Type B pancreatic cell (in vitro differentiated cells): ENCODE results near the gene PPIB. TPM values are rescaled to one million over a fixed set of nuclear protein-coding genes. Genes with fewer than 3 reads are reported as not detected.

ENCODE experiments used
- DNase-seq: peaks from one replicate; pipeline ENCODE4 v3.0.0; 2021; ENCODE audit warnings: mixed read lengths; ENCODE audit not compliant: unreplicated experiment; ENCODE audit errors: extremely low spot score
- H3K27ac Mint-ChIP-seq: 2 replicates; pipeline ENCODE4 v1.8.0; 2021; ENCODE audit warnings: mild to moderate bottlenecking, mixed read lengths
- H3K27me3 Mint-ChIP-seq: 2 replicates; pipeline ENCODE4 v1.8.0; 2021; ENCODE audit warnings: mixed read lengths
- H3K36me3 Mint-ChIP-seq: 2 replicates; pipeline ENCODE4 v1.8.0; 2021; ENCODE audit warnings: mixed read lengths
- H3K4me1 Mint-ChIP-seq: one replicate; pipeline ENCODE4 v1.8.0; 2021; ENCODE audit warnings: mixed read lengths; ENCODE audit not compliant: unreplicated experiment
- H3K4me3 Mint-ChIP-seq: 2 replicates; pipeline ENCODE4 v1.8.0; 2021; ENCODE audit warnings: mild to moderate bottlenecking, mixed read lengths
- H3K9me3 Mint-ChIP-seq: 2 replicates; pipeline ENCODE4 v1.8.0; 2021; ENCODE audit warnings: mixed read lengths
- total RNA-seq: library from RNA; stranded (reverse); gene quantifications from 2 replicates; pipeline ENCODE4 v1.2.1, GENCODE V29; 2021; ENCODE audit warnings: low replicate concordance
- TF ChIP-seq, protein P1 (sequence below): fragments of 200-600 bp; sonication (generic); conservative IDR thresholded peaks from 2 replicates; pipeline ENCODE4 v1.5.0; 2021; ENCODE audit warnings: antibody characterized with exemption, mild to moderate bottlenecking

The PPIB gene
- total RNA-seq, 1 donor from 2014 or later, result 551 TPM

DNA sequence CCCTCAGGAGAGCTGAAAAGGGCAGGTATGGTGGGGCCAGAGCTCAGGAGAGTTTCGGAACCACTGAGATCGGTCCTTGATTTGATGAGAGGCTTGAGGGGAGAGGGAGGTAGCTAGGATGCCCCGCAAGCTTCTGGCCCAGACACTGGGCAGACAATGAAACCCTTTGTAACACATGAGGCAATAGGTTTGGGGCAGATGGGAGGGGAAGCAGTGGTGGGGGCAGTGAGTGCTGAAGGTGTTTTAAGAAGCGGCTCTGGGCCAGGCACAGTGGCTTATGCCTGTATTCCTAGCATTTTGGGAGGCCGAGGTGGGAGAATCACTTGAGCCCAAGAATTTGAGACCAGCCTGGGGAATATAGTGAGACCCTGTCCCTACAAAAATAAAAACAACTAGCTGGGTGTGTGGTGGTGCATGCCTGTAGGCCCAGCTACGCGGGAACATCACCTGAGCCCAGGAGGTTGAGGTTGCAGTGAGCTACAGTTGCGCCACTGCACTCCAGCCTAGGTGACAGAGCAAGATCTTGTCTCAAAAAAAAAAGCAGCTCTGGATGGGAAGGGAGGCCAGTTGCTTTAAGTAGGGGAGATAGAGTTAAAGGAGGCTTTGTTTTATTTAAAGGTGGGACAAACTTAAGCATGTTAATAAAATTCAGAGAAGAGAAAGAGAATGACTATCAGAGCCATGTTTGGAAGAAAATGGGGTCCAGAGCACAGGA is 20.9 kb downstream of the PPIB start:
- Mint-ChIP-seq H3K9me3 (no peaks in the 10 kb centered on the region), H3K4me1 (peaks cover 9% of the 10 kb centered on the region), H3K27me3 (no peaks in the 10 kb centered on the region), H3K27ac (no peak overlapping the region), H3K4me3 (no peak overlapping the region), H3K36me3 (peaks cover 4% of the 10 kb centered on the region)
- TF ChIP-seq, protein P1, sequence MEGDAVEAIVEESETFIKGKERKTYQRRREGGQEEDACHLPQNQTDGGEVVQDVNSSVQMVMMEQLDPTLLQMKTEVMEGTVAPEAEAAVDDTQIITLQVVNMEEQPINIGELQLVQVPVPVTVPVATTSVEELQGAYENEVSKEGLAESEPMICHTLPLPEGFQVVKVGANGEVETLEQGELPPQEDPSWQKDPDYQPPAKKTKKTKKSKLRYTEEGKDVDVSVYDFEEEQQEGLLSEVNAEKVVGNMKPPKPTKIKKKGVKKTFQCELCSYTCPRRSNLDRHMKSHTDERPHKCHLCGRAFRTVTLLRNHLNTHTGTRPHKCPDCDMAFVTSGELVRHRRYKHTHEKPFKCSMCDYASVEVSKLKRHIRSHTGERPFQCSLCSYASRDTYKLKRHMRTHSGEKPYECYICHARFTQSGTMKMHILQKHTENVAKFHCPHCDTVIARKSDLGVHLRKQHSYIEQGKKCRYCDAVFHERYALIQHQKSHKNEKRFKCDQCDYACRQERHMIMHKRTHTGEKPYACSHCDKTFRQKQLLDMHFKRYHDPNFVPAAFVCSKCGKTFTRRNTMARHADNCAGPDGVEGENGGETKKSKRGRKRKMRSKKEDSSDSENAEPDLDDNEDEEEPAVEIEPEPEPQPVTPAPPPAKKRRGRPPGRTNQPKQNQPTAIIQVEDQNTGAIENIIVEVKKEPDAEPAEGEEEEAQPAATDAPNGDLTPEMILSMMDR, result no peak
- no peak for DNase-seq

DNA sequence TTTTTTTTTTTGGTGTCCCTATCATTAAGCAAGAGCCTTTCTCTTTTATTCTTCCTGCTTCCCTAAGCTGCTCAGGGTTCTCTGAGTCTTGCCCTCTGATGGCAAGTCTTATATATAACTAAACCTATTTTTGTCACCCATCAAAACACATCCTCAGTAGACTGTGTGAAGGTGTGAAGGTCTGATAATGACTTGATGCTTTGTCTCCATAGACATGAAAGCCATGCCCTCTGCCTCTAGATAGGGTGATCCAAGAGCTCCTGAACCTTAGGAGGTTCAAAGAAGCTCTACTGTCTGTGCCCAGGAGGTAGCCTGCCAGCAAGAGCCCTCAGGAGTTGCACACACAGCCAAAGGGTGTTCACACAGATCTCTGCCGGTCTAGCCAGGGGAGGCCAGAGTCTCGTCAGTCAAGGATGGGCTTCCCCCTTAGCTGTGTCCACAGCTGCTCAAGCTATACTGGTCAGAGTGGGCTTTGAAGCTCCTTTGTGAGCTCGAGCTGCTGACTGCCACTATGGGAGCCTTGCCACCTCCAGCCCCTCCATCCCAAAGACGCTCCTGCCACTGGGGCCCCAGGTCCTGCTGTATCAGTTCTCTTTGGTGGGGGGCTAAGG is 24.4 kb downstream of the PPIB start:
- Mint-ChIP-seq H3K4me1 (no peaks in the 10 kb centered on the region), H3K27ac (no peak overlapping the region), H3K9me3 (no peaks in the 10 kb centered on the region), H3K36me3 (peaks cover 8% of the 10 kb centered on the region), H3K27me3 (no peaks in the 10 kb centered on the region), H3K4me3 (no peak overlapping the region)
- no peak for DNase-seq
- TF ChIP-seq, protein P1, result no peak

DNA sequence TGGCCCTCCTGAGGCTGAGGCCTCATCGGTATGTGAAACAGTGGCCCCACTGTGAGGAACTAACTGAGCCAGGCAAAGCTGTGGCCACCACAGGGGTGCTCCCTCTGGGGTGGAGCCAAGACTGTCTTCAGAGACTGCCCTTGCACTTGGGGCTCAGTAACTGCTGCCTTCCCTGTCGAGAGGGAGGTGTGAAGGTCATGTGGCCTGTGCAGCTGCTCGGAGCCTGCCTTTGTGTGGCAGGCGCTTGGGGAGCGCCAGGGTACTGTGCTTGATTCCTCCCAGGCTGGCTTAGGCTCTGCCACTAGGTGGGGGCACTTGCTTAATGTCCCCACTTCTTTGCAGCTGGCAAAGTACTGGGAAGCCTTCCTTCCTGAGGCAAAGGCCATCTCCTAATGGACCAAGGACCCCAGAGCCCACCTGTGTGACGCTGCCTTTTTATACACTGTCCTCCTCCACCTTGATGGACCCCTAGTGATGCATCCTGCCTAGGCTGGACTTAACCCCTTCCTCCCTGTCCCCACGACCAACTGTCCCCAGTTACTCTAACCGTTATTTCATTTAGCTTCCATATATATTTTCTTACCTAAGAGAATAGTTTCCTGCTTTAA is 25.5 kb downstream of the PPIB start:
- peaks cover 12% of the 10 kb centered on the region for H3K36me3 Mint-ChIP-seq
- H3K4me1 Mint-ChIP-seq, result no peaks in the 10 kb centered on the region
- H3K4me3 Mint-ChIP-seq, result no peak overlapping the region
- no peak for DNase-seq
- no peaks in the 10 kb centered on the region for H3K9me3 Mint-ChIP-seq
- TF ChIP-seq, protein P1, result no peak
- H3K27me3 Mint-ChIP-seq, result no peaks in the 10 kb centered on the region
- H3K27ac Mint-ChIP-seq, result no peak overlapping the region

DNA sequence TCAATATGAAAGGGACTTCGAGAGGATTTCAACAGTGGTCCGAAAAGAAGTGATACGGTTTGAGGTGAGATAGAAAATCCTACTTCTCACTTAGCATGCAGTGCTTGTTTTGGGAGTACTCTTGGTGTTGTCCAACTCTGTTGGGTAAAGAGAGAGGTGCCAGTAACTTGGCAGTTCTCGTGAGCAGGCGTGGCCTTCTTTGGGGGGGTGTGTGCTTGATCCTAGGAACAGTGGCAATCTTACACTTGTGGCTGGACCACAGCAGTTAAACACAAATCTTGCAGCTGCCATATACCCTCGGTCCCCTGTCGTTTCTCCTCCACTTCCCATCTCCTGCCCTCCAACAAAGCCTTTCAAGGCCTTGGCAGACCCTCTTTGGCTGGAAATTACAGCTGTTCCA is 26.5 kb downstream of the PPIB start:
- no peak for DNase-seq
- TF ChIP-seq, protein P1, result no peak
- Mint-ChIP-seq H3K4me3 (no peak overlapping the region), H3K27ac (no peak overlapping the region), H3K27me3 (no peaks in the 10 kb centered on the region), H3K9me3 (no peaks in the 10 kb centered on the region), H3K4me1 (no peaks in the 10 kb centered on the region), H3K36me3 (peaks cover 18% of the 10 kb centered on the region)

DNA sequence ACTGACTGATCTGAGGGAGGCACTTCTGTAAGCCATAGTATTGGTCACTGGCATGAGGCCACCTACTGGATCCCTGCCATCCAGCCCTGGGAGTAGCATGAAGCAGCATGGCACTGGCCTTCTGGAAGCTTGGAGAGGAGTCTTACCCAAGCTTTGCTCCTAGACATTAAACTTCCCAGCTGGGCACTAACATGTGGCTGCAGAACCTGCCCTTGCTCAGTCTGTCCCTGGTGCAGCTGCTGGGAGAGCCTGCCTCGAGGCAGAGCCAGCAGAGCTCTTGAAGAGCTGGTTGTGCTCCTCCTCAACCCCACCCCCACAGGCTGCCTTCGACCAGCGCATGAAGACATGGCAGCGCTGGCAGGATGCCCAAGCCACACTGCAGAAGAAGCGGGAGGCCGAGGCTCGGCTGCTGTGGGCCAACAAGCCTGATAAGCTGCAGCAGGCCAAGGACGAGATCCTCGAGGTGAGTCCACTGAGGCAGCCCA is 28.4 kb downstream of the PPIB start:
- no peaks in the 10 kb centered on the region for H3K4me1 Mint-ChIP-seq
- DNase-seq, result no peak
- no peaks in the 10 kb centered on the region for H3K27me3 Mint-ChIP-seq
- no peak overlapping the region for H3K4me3 Mint-ChIP-seq
- H3K36me3 Mint-ChIP-seq, result peaks cover 24% of the 10 kb centered on the region
- no peaks in the 10 kb centered on the region for H3K9me3 Mint-ChIP-seq
- H3K27ac Mint-ChIP-seq, result no peak overlapping the region
- TF ChIP-seq, protein P1, result no peak
